ENCODE measurements around the gene ADAD2. TPM values are rescaled to one million over a fixed set of nuclear protein-coding genes. Genes with fewer than 3 reads are reported as not detected.
A peak's percentile ranks its signal among the peaks of the same experiment; 100 is the strongest.
"Not testable (repeated sequence)": the region's sequence is repeated elsewhere in the genome, so short reads cannot be mapped to it uniquely, and the experiment has no call there.

The ADAD2 gene
- total RNA-seq, 1 donor from 2014 or later, result 1.1 TPM

GRCh38 chr16:84196727-84197394, 5.9 kb downstream of the ADAD2 start:
- ATAC-seq, result peak; percentile 78

GRCh38 chr16:84197466-84198128, 6.6 kb downstream of the ADAD2 start:
- ATAC-seq, result no peak

GRCh38 chr16:84198401-84198800, 7.4 kb downstream of the ADAD2 start:
- peak; percentile 67 for ATAC-seq

GRCh38 chr16:84199097-84199496, 8.1 kb downstream of the ADAD2 start:
- no peak for ATAC-seq

DNA sequence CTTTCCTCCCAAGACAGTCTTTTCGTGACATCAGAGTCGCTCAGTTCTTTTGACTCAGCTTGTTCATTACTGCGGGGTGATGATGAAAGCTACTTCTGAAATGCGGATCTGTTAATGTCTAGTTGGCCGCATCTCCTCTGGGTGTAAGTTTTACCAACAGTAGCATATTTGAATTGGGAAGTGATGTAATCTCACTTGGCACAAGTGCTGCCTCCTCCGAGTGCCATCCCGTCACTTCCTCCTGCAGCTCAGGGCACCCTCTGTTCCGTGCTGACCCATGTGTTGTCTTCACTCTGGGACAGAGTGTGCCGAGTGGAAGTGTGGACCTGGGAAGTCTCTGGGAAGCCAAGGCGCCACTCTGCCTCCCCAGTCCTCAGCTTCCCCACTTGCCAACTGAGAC, 8.9 kb downstream of the ADAD2 start:
- peak; percentile 29 for ATAC-seq

- not testable (repeated sequence) for ATAC-seq
Measured at GRCh38 chr16:84204551-84204950, 13.6 kb downstream of the ADAD2 start.

DNA sequence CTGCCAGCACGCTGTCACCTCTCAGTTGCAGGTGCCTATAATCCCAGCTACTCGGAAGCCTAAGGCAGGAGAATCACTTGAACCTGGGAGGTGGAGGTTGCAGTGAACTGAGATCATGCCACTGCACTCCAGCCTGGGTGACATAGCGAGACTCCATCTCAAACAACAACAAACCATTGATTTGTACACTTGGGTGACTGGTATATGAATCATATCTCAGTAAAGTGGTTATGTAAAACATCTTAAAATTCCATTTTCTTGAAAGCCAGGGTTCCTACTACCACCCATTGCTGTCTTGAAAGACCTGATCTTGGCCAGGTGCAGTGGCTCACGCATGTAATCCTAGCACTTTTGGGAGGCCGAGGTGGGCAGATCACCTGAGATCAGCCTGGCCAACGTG, 14.2 kb downstream of the ADAD2 start:
- not testable (repeated sequence) for ATAC-seq

- peak; percentile 35 for ATAC-seq
Measured at GRCh38 chr16:84205976-84206691, 15.2 kb downstream of the ADAD2 start.

DNA sequence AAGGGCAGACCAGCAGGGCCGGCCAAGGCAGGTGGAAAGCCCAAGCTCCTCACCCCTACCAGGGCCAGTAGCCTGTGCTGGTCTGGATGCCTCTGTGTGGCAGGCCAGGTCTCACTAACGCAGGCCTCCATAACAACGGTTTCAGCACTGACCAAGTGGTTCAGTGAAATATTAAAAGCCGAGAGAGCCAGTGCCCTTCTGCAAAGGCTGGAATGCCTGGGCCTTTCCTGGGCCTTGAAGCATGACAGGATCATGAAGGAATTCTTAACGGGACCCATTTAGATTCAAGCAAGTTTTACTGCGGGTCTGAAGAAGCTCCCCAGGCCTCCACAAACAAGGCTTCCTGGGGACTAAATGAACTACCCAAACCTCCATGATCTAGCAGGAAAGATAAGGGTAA, 16.3 kb downstream of the ADAD2 start:
- ATAC-seq, result no peak

- ATAC-seq, result no peak
Measured at GRCh38 chr16:84207879-84208278, 16.9 kb downstream of the ADAD2 start.

- ATAC-seq, result no peak
Measured at GRCh38 chr16:84209989-84210388, 19.0 kb downstream of the ADAD2 start.

DNA sequence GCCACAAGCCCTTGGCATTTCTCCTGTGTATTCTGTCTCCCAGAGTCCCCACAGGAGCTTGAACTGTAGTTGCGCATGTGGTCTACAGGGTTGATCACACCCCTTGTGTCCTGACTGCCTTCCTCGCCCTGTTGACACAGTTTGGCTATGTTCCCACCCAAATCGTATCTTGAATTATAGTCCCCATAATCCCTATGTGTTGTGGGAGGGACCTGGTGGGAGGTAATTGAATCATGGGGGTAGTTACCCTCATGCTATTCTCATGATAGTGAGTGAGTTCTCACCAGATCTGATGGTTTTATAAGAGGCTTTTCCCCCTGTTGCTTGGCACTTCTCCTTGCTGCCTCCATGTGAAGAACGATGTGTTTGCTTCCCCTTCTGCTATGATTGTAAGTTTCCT, 21.2 kb downstream of the ADAD2 start:
- ATAC-seq, result no peak

DNA sequence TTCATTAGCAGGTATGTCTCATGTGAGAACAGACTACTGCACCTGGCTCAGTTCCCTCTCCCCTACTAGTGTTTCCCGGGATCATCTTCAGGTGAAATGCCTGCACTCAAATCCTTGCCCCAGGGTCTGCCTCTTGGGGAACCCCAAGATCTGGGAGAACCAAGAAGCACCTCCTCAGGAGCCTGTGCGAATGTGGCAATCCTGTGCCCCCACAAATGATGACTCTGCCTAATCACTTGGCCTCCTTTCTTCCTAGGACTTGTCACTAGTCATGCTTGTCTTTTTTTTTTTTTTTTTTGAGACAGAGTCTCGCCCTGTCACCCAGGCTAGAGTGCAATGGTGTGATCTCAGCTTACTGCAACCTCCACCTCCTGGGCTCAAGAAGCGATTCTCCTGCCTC, 21.7 kb downstream of the ADAD2 start:
- ATAC-seq, result no peak

DNA sequence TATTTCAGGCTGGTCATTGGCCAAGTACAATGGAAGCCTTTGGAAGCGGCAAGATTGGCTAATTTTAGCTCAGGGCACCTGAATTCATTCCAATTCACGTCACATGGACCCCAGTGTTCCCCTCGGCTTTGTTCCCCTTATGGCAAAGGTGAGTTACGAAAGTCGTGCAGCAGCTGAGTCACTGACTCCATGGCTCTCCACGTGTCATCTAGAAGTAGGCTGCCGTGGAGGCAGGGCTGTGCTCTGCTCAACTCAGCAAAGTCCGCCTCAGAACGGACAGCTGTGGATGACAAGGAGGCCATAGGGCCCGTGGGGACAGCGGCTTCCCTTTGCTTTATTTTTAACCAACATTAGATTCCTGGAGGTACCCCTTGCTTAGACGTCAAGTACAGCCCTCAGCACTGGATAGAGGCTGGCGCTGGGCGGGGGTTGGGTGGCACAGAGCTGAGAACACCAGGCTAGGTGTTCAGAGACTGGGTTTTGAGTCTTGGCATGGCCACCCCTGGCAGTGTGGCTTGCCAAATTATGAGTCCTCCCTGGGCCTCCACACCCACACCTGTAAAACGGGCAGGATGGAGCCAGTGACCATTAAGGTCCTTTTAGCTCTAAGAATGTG, 23.6 kb downstream of the ADAD2 start:
- ATAC-seq, result no peak

DNA sequence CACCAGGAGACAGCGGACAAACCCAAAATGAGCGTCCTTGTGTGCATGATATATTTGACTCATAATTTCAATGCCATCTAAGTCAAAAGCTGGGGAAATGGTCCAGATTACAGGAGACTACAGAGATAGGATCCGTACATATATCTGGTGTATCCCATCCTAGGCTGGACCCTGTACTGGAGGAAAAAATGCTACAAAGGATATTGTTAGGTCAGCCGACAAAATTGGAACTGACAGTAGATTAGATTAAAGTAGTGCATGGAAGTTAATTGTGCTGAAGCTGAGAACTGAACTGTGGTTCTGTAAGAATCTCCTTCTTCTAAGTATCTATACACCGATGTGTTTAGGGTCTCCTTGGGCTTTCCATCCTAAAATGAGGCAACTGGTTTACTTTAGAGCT, 24.6 kb downstream of the ADAD2 start:
- no peak for ATAC-seq

DNA sequence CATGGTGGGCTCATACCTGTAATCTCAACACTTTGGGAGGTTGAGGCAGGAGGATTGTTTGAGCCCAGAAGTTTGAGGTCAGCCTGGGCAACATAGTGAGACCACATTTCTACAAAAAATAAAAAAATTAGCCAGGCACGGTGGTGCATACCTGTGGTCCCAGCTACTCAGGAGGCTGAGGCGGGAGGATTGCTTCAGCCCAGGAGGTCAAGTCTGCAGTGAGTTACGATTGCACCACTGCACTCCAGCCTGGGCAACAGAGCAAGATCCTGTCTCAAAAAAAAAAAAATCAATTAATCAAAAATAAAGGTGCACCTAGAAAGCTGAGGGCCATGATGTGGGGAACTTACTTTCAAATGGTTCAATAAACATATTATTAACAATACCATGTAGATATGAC, 25.2 kb downstream of the ADAD2 start:
- ATAC-seq, result not testable (repeated sequence)

DNA sequence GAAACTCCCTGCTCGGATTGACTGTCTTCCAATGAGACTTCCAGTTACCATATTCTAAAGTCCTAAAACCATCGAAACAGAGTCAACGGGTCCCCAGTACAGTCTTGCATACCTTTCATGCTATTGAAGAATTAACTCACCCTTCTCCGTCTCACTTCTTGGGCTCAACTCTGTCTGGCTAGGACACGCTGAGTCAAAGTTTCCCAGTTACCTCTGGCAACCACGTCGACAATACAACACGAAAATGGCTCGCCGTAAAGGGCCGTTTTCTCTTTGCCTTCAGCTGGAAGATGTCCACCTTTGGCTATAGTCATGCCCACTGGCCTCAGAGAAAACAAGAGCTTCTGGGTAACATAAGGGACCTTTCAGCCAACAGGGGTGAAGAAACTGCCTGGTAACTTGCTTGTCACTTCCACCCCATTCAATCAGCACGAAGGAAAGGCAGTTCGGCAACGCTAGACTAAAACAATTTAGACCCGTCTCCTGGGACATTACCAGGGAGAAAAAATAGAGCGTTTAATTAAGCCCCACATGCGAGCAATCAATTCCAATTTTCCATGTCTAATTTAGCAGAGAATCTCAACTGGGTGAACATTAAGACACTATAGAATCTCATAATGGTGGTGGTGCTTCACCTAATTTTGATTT, 27.3 kb downstream of the ADAD2 start:
- ATAC-seq, result no peak

DNA sequence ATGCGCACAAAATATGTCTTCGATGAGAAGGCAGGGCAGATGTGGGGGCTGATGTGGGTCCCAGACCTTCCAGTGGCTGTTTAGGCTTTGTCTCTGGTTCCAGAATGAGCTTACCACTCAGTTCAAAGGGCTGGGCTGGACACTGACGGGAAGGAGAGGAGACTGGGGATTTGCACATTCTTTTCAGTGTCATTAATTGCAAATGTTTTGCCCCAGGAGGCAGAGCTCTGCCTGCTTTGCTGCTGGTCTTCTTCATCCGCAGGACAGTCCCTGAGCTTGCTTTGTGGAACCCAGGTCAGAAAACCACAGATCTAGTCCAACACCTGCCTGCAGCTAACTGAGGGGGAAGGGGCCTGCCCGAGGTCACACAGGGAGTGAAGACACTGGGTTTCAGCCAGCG, 28.0 kb downstream of the ADAD2 start:
- ATAC-seq, result no peak

DNA sequence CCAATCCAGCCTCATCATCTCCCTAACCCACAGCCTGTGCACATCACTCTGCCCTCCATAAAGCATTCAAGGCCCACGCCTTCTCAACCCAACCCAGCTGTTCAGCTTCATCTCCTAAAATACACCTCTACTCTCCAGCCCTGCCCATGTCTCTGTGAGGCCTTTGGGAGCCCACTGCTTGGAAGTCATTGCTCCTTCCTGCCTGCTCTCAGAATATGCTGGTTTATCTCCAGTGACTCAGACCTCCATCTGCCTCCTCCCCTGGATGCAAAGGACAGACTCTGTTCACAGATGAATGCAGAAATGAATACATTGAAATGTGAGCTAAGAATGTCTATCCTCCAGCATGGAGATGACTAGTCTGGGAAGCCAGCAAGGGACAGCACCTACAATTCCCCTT, 29.9 kb downstream of the ADAD2 start:
- ATAC-seq, result no peak

DNA sequence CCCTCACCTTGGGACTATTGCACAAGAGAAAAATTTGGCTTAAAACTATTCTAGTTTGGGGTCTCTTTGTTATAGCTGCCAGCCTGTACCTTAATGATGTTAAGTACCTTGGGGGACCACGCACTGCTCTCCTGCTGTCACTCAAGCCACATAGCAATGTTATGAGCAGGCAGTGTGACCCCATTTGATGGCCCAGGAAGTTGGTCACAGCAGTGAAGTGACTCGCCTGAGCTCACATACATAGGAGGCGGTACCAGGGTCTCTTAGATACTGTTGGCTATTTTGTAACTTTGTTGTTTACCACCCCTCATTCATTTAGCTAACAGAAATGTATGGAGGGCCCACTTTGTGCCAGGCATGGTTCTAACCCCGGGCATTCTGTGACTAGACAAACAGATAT, 32.5 kb downstream of the ADAD2 start:
- ATAC-seq, result no peak

- no peak for ATAC-seq
Measured at GRCh38 chr16:84224554-84224953, 33.6 kb downstream of the ADAD2 start.

DNA sequence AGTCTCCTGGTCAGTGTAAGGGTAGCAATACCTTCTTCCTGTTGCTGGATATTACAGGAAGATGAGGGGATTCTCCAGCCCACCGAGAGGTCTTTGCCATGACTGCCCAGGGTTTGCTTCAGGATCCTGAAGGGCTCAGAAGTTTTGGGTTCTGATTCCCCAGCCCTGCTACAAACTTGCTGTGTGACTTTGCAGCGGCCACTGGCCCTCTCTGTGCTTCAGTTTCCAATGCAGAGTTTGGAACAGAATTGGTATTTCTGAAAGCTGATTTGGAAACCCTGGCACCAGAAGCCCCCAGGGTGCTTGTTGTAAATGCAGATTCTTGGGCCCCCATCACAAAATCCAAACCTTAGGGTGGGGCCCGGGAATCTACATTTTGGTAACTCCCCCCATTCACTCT, 34.2 kb downstream of the ADAD2 start:
- no peak for ATAC-seq

DNA sequence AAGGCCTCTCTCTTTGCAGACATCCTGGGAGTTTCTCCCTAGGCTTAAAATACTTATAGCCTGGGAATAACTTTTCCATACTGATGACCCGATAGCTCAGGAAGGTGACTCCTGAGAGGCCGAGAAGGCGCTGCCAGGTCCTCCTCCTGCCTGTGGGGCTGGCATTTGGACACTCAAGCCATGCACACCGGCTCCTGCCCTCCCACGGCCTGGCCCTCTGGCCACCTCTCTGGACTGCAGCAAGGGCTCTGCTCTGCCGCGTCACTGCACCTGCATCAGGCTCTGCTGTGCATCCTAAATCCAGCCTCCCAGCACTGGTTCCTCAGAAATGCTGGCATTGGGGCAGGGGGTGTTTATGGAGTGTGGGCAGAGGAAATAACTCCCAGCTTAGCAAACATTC, 34.6 kb downstream of the ADAD2 start:
- ATAC-seq, result no peak

All from esophagus mucosa (tissue), 1 donor.